Stimulated activated CD4-positive, alpha-beta T cell treated with anti-CD3 and anti-CD28 coated beads, Interleukin-15, amount 100 ng/mL, for 48 hours (primary cell): ENCODE data around the gene IGDCC3.

ENCODE experiments used
- DNase-seq, 2 donors: peaks; one replicate each; pipeline ENCODE4 v3.0.0-alpha.2; 2020; ENCODE audit warnings: low read depth in 2 of 2

Gene IGDCC3

GRCh38 chr15:65343374-65343981 lies 34.3 kb downstream of the IGDCC3 start:
- DNase-seq = no peak

GRCh38 chr15:65342493-65342892 lies 35.3 kb downstream of the IGDCC3 start:
- DNase-seq = no peak

GRCh38 chr15:65339920-65340319 lies 37.9 kb downstream of the IGDCC3 start:
- no peak for DNase-seq

- DNase-seq = no peak
These were observed 38.4 kb downstream of the IGDCC3 start for GRCh38 chr15:65339416-65339815.

GRCh38 chr15:65338823-65339222 lies 39.0 kb downstream of the IGDCC3 start:
- no peak for DNase-seq

GRCh38 chr15:65338366-65338765 lies 39.4 kb downstream of the IGDCC3 start:
- no peak for DNase-seq

- no peak for DNase-seq
These were observed 40.2 kb downstream of the IGDCC3 start for GRCh38 chr15:65337436-65338070.

GRCh38 chr15:65336493-65337435 lies 41.0 kb downstream of the IGDCC3 start:
- DNase-seq = no peak

- no peak for DNase-seq
These were observed 42.3 kb downstream of the IGDCC3 start for GRCh38 chr15:65335278-65336055.

GRCh38 chr15:65334586-65335231 lies 43.1 kb downstream of the IGDCC3 start:
- DNase-seq = no peak

GRCh38 chr15:65333856-65334255 lies 43.9 kb downstream of the IGDCC3 start:
- DNase-seq = no peak

- DNase-seq = no peak
These were observed 44.5 kb downstream of the IGDCC3 start for GRCh38 chr15:65333148-65333820.

- DNase-seq = no peak
These were observed 45.2 kb downstream of the IGDCC3 start for GRCh38 chr15:65332391-65333147.

- no peak for DNase-seq
These were observed 46.0 kb downstream of the IGDCC3 start for GRCh38 chr15:65331811-65332210.

GRCh38 chr15:65330934-65331645 lies 46.7 kb downstream of the IGDCC3 start:
- no peak for DNase-seq

GRCh38 chr15:65329984-65330735 lies 47.6 kb downstream of the IGDCC3 start:
- no peak for DNase-seq

GRCh38 chr15:65329288-65329983 lies 48.4 kb downstream of the IGDCC3 start:
- no peak for DNase-seq
